Smooth muscle cell of the brain vasculature (primary cell): Measurements from ENCODE around the gene MEIKIN.

Source experiments
- DNase-seq: peaks from one replicate; pipeline ENCODE4 v3.0.0-alpha.2; 2012; ENCODE audit warnings: low read depth, low spot score

The MEIKIN gene

DNA sequence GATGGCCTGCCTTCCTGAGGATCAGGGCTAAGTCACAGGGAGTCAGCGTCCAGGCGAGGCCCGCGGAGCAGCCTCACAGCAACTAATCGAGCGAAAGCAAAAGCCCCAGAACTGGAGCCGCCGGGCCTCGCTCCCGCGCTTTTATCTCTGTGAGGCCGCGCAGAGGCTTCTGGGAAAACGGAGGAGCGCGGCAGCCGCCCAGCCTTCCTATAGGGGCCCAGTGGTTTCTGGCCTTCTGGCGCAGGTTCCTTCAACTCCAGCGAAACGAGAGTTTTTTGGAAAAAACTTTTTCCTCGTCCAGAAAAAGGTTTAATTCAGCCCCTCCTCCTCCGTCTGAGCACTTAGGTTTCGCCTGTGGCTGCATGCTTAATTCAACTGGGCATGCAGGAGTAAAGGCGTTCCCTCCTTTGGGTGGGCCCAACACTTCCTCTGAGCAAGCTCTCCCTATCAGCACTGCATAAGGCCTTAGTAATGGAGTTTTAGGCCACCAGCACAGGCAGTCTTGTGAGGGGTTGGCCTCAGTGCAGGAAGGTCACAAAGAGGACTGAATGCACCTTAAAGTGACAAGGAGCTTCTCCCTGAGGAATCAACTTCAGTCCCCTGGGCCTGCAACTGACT lies at the start of gene MEIKIN:
TSS of gene MEIKIN (minus strand) at position 113 of the 618 bp plus-strand sequence. CDS start 158 bp downstream, outside the sequence.
- DNase-seq: no peak

DNA sequence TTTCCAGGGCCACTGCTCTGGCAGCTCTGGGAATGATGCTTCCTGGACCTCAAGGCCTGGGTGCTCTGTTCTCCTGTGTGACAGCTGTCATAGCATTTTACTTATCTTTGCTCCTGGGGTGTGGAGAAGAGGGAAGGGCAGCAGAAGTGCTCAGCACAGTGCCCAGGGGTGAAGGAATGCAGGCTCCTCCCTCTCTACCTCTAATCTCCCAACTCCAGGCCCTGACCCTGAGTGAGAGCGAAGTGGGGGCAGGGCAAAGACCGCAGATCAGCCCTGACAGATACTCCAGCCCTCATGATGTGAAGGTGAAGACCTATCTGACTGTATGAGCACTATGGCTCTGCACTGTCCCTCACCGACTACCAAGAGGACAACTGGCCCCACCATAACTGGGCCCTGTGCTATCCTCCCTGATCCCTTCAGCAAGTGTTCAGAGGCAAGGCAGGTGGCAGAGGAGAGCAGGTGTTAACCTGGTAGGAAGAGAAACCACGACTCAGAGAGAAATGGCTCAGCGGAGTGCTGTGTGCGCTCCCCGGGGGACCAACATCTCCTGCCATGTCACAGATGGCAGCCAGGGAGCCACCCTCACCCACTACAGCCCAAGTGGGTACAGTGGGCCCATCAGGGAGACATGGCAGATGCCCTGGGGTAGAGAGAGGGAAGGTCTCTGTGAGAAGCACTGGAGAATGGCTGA lies 49.2 kb upstream of the MEIKIN start:
- DNase-seq: no peak

DNA sequence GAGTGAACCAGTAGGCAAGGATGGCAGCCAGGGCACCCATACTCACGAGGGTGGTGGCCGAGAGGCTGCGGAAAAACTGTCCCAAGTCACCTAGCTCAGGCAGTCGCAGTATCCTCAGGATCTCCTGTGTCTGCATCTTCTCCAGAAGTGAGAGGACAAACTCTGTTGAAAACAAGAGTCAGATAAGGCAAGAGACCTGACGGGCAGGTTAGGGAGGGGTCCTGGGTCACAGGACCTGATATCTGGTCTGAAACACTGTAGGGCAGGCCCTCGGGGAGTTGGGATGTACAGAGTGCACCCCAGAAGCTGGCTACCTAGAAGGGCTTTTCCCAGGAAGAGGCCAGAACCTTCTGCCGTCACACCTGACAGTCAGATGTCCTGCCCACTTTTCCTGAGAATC lies 48.6 kb upstream of the MEIKIN start:
- DNase-seq: no peak

- DNase-seq: no peak
These were observed 48.2 kb upstream of the MEIKIN start for GRCh38 chr5:131993676-131994075.

GRCh38 chr5:131992370-131992769 lies 46.9 kb upstream of the MEIKIN start:
- DNase-seq: no peak

DNA sequence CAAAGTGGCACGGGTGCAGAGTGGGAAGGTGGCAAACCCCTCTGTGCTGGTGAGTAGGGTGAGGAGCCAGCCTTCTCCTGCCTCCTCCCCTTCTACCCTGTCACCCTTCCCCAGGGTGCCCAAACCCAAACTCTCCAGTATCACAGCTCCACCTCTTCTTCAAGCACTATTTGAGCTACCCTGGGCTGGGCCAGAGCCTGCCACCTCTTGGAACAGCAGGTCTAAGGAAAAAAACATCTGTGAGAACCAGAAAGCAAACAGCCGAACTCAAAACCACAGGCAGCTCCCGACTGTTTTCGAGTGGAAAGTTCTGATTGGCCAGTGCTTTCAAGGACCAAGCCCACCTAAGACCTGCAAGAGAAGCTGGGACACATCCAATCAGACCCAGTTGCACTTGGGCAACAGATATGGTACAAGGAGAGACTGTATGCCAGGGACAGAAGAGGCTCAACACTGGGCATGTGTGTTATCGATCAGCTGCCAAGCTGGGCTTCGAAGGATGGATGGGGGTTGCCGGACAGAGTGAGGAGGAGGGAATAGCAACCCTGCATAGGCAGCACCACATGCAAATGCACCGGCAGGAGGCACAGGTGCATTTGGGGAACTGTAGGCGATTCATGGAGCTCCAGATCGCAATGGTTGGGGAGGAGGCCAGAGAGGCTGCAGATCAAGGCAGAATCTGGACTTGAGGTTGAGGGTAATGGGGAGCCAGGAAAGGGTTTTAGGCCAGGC lies 46.3 kb upstream of the MEIKIN start:
- DNase-seq: no peak

DNA sequence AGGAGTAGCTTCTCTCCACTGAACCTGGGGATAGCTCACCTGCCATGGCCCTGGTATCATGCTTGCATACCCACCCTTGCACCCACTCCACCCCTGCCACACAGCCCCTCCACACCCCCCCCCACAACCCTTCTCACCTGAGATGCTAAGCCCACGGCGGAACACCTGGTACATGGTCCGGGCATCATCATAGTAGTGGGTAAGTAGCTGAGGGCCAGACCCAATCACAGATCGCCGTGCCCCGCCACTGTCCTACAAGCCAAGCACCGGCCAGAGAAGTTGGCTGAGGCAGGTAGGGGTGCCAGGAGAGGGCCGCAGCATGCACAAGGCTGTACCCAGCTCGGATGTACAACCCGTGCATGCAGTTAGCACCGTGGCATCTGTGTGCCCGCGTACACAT lies 45.3 kb upstream of the MEIKIN start:
- no peak for DNase-seq

GRCh38 chr5:131988601-131989000 lies 43.1 kb upstream of the MEIKIN start:
- DNase-seq: no peak

DNA sequence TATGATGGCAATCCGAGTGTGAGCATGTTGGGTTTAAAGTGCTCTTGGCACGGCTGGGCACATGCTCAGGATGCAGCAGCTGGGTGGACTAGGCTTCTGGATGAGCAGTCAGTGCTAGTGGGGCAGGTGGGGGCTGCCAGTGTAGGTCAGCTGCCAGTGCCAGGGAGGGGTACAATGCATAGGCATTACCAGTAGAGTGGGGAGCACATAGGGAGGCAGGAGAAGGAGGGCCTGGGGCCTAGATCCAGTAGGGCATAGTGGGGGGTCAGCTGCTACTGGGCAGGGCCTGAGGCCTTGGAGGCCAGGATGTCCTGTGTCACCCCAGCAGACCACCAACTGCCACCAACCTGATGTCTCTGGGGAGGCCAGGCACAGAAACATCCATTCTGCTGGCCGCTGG lies 41.8 kb upstream of the MEIKIN start:
- no peak for DNase-seq

GRCh38 chr5:131986161-131986912 lies 40.9 kb upstream of the MEIKIN start:
- no peak for DNase-seq

GRCh38 chr5:131984956-131985665 lies 39.6 kb upstream of the MEIKIN start:
- no peak for DNase-seq

GRCh38 chr5:131983244-131983771 lies 37.8 kb upstream of the MEIKIN start:
- no peak for DNase-seq

DNA sequence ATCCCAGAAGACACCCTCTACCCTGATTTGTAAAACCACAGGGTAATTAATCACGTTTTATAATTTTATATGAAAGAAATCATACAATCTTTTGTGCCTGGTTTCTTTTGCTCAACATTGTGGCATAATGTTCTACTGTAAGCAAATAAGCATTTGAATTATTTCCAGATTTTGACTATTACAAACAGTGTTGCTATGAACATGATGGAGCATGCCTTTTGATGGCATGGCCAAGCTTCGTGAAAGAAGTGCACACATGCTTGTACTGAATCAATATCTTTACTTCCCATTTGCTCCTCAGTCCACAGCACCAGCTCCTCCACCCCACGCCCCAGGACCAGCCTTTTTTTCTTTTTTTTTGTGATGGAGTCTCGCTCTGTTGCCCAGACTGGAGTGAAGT lies 36.1 kb upstream of the MEIKIN start:
- DNase-seq: no peak

DNA sequence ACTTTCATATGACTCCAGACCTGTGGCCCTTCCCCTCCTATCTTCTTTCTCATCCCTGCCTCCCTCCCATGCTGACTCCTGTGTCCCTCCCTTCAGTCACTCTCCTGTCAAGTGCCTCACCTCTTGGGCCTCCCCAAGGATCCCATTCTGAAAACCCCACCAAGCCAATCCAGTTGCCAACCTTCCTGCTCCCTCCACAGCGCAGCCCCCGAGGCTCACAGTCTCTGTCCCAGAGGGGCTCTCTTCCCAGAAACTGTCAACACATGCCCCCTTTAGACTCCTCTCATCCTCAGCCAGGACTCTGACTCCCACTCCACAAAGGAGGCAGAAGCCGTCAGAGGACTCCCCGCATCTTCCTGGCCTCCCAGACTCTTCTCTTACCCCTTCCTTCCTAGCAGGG lies 35.2 kb upstream of the MEIKIN start:
- no peak for DNase-seq

- DNase-seq: no peak
These were observed 34.4 kb upstream of the MEIKIN start for GRCh38 chr5:131979816-131980215.

GRCh38 chr5:131977212-131977604 lies 31.7 kb upstream of the MEIKIN start:
- DNase-seq: no peak

DNA sequence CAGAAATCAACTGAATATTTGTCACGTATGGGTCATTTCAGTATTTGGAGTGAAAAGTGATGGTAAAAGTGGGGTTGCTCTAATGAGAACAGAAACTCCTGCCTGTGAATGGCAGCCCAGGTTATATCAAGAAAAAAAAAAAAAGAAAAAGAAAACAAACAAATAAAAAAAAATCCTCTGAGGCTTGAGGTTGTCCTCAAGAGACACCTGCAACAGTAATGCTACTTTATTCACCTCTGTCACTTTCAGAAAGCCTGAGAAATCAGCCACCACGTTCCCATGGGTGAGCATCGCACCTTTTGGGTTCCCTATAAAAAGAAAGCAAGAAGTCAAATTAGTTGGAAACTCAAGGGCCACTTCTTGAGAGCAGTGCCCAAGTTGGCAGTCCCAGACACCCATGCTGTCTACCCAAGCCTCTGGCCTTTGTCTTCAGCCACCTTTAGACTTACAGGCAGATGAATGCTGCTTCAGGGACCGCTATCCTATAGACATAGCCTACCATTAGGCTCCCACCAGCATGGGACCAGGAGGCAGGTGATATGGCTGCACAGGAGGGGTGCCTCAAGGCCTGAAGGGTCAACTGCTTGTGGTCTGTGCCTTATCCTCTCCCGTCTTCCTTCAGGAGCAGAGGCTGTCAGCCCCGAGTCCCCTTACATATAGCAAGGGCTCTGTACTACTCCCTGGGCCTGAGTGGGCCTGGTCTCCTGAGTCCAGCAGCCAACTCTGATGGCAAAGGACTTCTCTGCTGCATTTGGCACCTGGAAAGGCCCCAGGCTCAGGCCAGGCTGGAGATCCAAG lies 31.1 kb upstream of the MEIKIN start:
- DNase-seq: no peak

DNA sequence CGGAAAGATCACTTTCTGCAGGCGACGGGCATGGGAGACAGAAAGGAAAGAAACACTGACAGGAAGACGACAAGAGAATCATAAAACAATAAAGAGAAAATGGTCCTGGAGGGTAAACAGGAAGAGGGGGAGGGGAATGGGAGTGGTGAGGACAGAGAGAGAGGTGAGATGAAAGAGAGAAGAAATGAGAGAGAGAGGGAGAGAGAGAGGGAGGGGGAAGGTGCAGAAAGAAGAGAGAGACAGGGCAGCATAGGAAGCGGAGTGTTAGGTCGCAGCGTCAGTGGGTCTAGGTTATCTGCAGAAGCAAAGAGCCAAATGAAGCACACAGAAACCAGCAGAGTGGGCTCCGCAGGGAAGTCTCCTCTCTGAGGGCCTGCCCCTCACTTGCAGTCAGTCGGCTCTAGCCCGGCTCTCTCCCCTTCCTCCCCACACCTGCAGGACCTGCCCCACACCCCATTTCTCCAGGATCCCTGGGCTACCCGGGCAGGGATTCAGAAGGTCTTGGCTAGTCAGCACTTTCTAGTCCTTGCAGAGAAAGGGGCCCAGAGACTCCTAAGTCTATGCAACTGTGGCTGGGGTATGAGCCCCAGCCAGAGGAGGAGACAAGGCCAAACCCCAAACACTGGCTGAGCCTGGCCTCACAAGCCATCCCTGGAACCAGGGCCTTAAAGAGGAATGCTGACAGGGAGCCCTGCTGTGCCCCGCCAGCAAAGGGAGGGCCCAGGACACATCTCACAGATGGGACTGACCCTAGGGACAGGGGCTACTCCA lies 29.7 kb upstream of the MEIKIN start:
- no peak for DNase-seq

GRCh38 chr5:131974622-131974955 lies 29.1 kb upstream of the MEIKIN start:
- DNase-seq: no peak

- no peak for DNase-seq
These were observed 28.6 kb upstream of the MEIKIN start for GRCh38 chr5:131974016-131974415.
